GM12878 (cell line): ENCODE measurements around the gene SERINC5. TPM values are rescaled to one million over a fixed set of nuclear protein-coding genes. Genes with fewer than 3 reads are reported as not detected.
A peak's percentile ranks its signal among the peaks of the same experiment; 100 is the strongest.
"Not testable (repeated sequence)": the region's sequence is repeated elsewhere in the genome, so short reads cannot be mapped to it uniquely, and the experiment has no call there.

Source experiments
- ATAC-seq: fragments of 200-7000 bp; cut with Tn5 transposase; 3 replicates; pipeline ENCODE4 v1.9.1; 2020; ENCODE audit warnings: mild to moderate bottlenecking, moderate library complexity
- BruUV-seq: library from RNA; stranded (reverse); fragments of 400-500 nt; replicated peaks from 2 replicates; lab custom pipeline; 2021; lab: Mats Ljungman, UMichigan
- CTCF ChIA-PET: fragments of 300-600 bp; sonication (Branson Sonifier 250); formaldehyde crosslinking; extraction: SDS; loops from one replicate; lab custom pipeline; 2021; ENCODE audit warnings: inconsistent platforms; lab: Yijun Ruan, JAX
- POLR2A ChIA-PET: fragments of 350-600 bp; formaldehyde crosslinking; extraction: SDS; loops from one replicate; lab custom pipeline; 2021; ENCODE audit warnings: inconsistent platforms; lab: Charles Lee
- RAD21 ChIA-PET: fragments of 300-600 bp; sonication (Branson Sonifier 250); formaldehyde crosslinking; loops from one replicate; lab custom pipeline; 2023; ENCODE audit warnings: antibody characterized with exemption; ENCODE audit not compliant: unreplicated experiment; lab: Charles Lee
- SMC1A ChIA-PET: fragments of 300-600 bp; sonication (Branson Sonifier 250); formaldehyde crosslinking; loops from one replicate; lab custom pipeline; 2023; ENCODE audit not compliant: unreplicated experiment, uncharacterized antibody; lab: Charles Lee
- DNase-seq: peaks from one replicate; pipeline ENCODE4 v3.0.0-alpha.2; 2011; ENCODE audit warnings: low read depth, low spot score
- FAIRE-seq: peaks from 3 replicates; lab custom pipeline; 2011; peaks lifted over from hg19 to GRCh38; lab: Jason Lieb, UNC
- H2AFZ ChIP-seq: 2 replicates; pipeline ENCODE4 v1.6.0; 2011; ENCODE audit warnings: low read depth, low read length, control low read depth; ENCODE audit not compliant: control insufficient read depth
- H3K27ac ChIP-seq: 2 replicates; pipeline ENCODE4 v1.5.1; 2011; ENCODE audit warnings: control low read depth; ENCODE audit not compliant: control insufficient read depth, insufficient read depth
- H3K27me3 ChIP-seq, 2 experiments: replicated peaks in 1 of 2; 2 replicates each; pipeline versions ENCODE4 v1.6.0 to v1.6.1; 2011; ENCODE audit warnings: low read length in 1 of 2; ENCODE audit not compliant: control insufficient read depth in 2 of 2, insufficient read depth in 2 of 2
- H3K36me3 ChIP-seq, 2 experiments: 2 replicates each; pipeline ENCODE4 v1.5.1; 2011; ENCODE audit warnings: low read length in 1 of 2; ENCODE audit not compliant: control insufficient read depth in 2 of 2, insufficient read depth in 2 of 2
- H3K4me1 ChIP-seq: 2 replicates; pipeline ENCODE4 v1.6.1; 2011; ENCODE audit warnings: mild to moderate bottlenecking, low read length, moderate library complexity, mixed read lengths; ENCODE audit not compliant: control insufficient read depth, insufficient read depth
- H3K4me2 ChIP-seq: 2 replicates; pipeline ENCODE4 v1.6.0; 2011; ENCODE audit warnings: control low read depth; ENCODE audit not compliant: control insufficient read depth, insufficient read depth
- H3K4me3 ChIP-seq: fragments of 200-600 bp; sonication (generic); 2 replicates; pipeline ENCODE4 v1.5.1; 2016
- H3K79me2 ChIP-seq: 2 replicates; pipeline ENCODE4 v1.6.0; 2011; ENCODE audit warnings: low read length; ENCODE audit not compliant: control insufficient read depth, insufficient read depth
- H3K9ac ChIP-seq: 2 replicates; pipeline ENCODE4 v1.8.0; 2011; ENCODE audit warnings: low read length, control low read depth, mixed read lengths; ENCODE audit not compliant: control insufficient read depth, insufficient read depth
- H3K9me3 ChIP-seq: replicated peaks from 3 replicates; pipeline ENCODE4 v1.5.1; 2011; ENCODE audit warnings: mild to moderate bottlenecking, low read length; ENCODE audit not compliant: control insufficient read depth, insufficient read depth
- H4K20me1 ChIP-seq: 2 replicates; pipeline ENCODE4 v1.6.0; 2011; ENCODE audit not compliant: control insufficient read depth, insufficient read depth
- EED ChIP-seq: sonication (generic); IDR thresholded peaks from 2 replicates; pipeline ENCODE4 v1.6.1; 2016; ENCODE audit warnings: antibody characterized with exemption, low read depth
- MEF2B ChIP-seq: fragments of 450-650 bp; IDR thresholded peaks from 2 replicates; pipeline ENCODE4 v1.6.1; 2018; ENCODE audit warnings: mild to moderate bottlenecking, moderate library complexity; ENCODE audit not compliant: partially characterized antibody, poor library complexity, severe bottlenecking
- RAD21 ChIP-seq: IDR thresholded peaks from 2 replicates; pipeline ENCODE4 v1.6.1; 2011; ENCODE audit warnings: mild to moderate bottlenecking, low read depth, low read length, moderate library complexity; ENCODE audit not compliant: insufficient read depth
- RUNX3 ChIP-seq: IDR thresholded peaks from 2 replicates; pipeline ENCODE4 v1.6.1; 2012; ENCODE audit warnings: low read length, inconsistent platforms
- WGBS: methylation state at CpG from one replicate; pipeline ENCODE4 v1.1.6; 2016; ENCODE audit warnings: low lambda C conversion rate; ENCODE audit not compliant: insufficient replicate concordance, insufficient coverage; ENCODE audit errors: missing lambda C conversion rate; 5-methylcytosine and 5-hydroxymethylcytosine counted together
- in situ Hi-C: fragments of 300-500 bp; cut with MboI; formaldehyde crosslinking; loops from 9 replicates; pipeline ENCODE4 v1.14.3; 2018; ENCODE audit warnings: mixed read lengths
- intact Hi-C: fragments of 100-400 bp; cut with micrococcal nuclease; formaldehyde crosslinking; loops from one replicate; pipeline ENCODE4 v1.14.2; 2022; ENCODE audit not compliant: unreplicated experiment
- polyA plus RNA-seq, 11 experiments: library from polyadenylated mRNA; depleted of rRNA in 4 of 11; unstranded in 6 of 11; stranded (reverse) in 5 of 11; fragments of >200 nt; fragmentation: Nextera tagmentation in 4 of 11; fragmentation: Illumina TruSeq in 1 of 11; extraction: Ambion mirVana in 4 of 11; extraction: Trizol in 1 of 11; gene quantifications; 1 replicate in 1 of 11; 2 replicates in 10 of 11; pipeline versions ENCODE4 v1.2.1 to v1.2.3, GENCODE V29; 2011 to 2016; ENCODE audit warnings: inconsistent platforms in 2 of 11, missing spikeins in 2 of 11, low read depth in 1 of 11
- total RNA-seq, 4 experiments: library from RNA; depleted of rRNA in 3 of 4; stranded (reverse); fragments of >200 nt in 3 of 4; fragmentation: Illumina TruSeq in 1 of 4; extraction: Trizol in 1 of 4; gene quantifications; 2 replicates each; pipeline versions ENCODE4 v1.2.1 to v1.2.3, GENCODE V29; 2013 to 2021
- TF ChIP-seq, protein P1 (sequence below), 3 experiments: IDR thresholded peaks in 2 of 3; conservative IDR thresholded peaks in 1 of 3; 2 replicates each; pipeline ENCODE4 v1.5.1; 2011; ENCODE audit warnings: low read depth in 3 of 3, low read length in 3 of 3, mild to moderate bottlenecking in 3 of 3, control low read depth in 2 of 3, moderate library complexity in 2 of 3, inconsistent platforms in 1 of 3, mixed read lengths in 1 of 3; ENCODE audit not compliant: control insufficient read depth in 2 of 3, insufficient read depth in 1 of 3; ENCODE audit errors: extremely low read depth in 1 of 3
- TF ChIP-seq, protein P2 (sequence below): fragments of 450-650 bp; IDR thresholded peaks from 2 replicates; pipeline ENCODE4 v1.6.1; 2017; ENCODE audit warnings: mild to moderate bottlenecking, moderate library complexity

Gene SERINC5
- total and polyA plus RNA-seq, 10 of the 15 experiments (the other 5 are each of a cell fraction or from before 2014, with no cell fraction given): 0.66 to 7.0 (median 2.8) TPM

DNA sequence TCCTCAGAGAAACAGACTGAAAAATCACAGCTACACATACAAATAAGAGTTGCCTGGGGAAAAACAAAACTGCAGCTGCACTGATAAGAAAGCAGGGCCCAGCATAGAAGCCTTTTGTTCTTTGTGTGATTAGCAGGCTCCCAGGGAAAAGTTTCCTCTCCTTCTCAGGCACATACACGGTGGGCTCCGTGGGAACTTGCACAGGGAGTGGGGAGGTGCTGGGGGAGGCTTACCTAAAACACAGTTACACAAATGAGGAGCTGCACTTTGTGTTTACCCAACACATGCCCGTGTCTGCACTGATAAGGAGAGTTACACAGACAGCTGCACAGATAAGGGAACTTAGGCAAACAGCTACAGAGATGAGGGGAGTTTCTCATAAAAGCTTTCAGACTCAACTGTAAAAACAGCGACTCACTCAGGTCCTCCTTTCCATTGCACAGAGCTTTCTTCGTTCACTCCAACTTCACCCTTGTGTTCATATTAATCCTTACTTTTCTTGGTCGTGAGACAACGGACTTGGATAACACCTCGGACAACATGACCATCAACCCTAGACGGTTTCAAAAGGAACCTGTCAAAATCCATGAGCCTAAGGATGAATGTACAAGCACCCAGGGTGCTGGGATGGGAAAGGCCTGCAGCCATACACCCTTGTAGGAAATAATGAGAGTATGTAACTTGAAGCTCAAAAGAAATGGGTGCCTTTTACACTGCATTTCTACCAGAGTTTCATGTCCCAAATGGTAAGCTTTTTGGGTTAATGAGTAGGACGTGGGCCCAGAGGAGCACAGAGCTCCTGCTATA, 50.8 kb downstream of the SERINC5 start:
- ChIA-PET SMC1A (interaction anchor here (0.6 to 2.3 kb wide), 12 partner anchors 7 to 113 kb away, joined by 3 to 11 read pairs (median 4); no protein-coding TSS in a partner anchor), POLR2A (interaction anchor here (0.5 to 1.5 kb wide), 5 partner anchors 11 to 100 kb away, joined by 3 to 5 read pairs (median 4); no protein-coding TSS in a partner anchor), RAD21 (interaction anchor here (1.0 to 2.9 kb wide), 8 partner anchors 21 to 113 kb away, joined by 3 to 14 read pairs (median 4); no protein-coding TSS in a partner anchor), CTCF (interaction anchor here (0.6 to 1.7 kb wide), 6 partner anchors 8 to 168 kb away, joined by 3 to 4 read pairs (median 3); no protein-coding TSS in a partner anchor)
- H2AFZ ChIP-seq: no peak overlapping the region
- H3K27ac ChIP-seq: no peak overlapping the region
- H3K4me2 ChIP-seq: no peak overlapping the region
- H3K79me2 ChIP-seq: no peaks in the 10 kb centered on the region
- no peak for ATAC-seq
- no TSS peak for BruUV-seq
- FAIRE-seq: no peak
- H4K20me1 ChIP-seq: no peaks in the 10 kb centered on the region
- no peaks in the 10 kb centered on the region for H3K4me1 ChIP-seq
- intact Hi-C loops: no loop called here
- no peak overlapping the region for H3K9ac ChIP-seq
- no peaks in the 10 kb centered on the region for H3K27me3 ChIP-seq
- no peak for TF ChIP-seq EED
- TF ChIP-seq, protein P1, sequence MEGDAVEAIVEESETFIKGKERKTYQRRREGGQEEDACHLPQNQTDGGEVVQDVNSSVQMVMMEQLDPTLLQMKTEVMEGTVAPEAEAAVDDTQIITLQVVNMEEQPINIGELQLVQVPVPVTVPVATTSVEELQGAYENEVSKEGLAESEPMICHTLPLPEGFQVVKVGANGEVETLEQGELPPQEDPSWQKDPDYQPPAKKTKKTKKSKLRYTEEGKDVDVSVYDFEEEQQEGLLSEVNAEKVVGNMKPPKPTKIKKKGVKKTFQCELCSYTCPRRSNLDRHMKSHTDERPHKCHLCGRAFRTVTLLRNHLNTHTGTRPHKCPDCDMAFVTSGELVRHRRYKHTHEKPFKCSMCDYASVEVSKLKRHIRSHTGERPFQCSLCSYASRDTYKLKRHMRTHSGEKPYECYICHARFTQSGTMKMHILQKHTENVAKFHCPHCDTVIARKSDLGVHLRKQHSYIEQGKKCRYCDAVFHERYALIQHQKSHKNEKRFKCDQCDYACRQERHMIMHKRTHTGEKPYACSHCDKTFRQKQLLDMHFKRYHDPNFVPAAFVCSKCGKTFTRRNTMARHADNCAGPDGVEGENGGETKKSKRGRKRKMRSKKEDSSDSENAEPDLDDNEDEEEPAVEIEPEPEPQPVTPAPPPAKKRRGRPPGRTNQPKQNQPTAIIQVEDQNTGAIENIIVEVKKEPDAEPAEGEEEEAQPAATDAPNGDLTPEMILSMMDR (IDR thresholded peaks at IDR 0.05 in 2 of 3, conservative IDR thresholded peaks at IDR 0.05 in 1 of 3; ENCODE audit: control insufficient read depth in 2 of 3, extremely low read depth in 1 of 3, insufficient read depth in 1 of 3, low read depth in 3 of 3, low read length in 3 of 3): peak in 1 of 3 experiments; percentile 7; a peak in 1 of 6 replicates
- no peak for TF ChIP-seq RUNX3
- TF ChIP-seq RAD21: peak; percentile 25; the same call in 1 of the 2 replicates
- TF ChIP-seq, protein P2, sequence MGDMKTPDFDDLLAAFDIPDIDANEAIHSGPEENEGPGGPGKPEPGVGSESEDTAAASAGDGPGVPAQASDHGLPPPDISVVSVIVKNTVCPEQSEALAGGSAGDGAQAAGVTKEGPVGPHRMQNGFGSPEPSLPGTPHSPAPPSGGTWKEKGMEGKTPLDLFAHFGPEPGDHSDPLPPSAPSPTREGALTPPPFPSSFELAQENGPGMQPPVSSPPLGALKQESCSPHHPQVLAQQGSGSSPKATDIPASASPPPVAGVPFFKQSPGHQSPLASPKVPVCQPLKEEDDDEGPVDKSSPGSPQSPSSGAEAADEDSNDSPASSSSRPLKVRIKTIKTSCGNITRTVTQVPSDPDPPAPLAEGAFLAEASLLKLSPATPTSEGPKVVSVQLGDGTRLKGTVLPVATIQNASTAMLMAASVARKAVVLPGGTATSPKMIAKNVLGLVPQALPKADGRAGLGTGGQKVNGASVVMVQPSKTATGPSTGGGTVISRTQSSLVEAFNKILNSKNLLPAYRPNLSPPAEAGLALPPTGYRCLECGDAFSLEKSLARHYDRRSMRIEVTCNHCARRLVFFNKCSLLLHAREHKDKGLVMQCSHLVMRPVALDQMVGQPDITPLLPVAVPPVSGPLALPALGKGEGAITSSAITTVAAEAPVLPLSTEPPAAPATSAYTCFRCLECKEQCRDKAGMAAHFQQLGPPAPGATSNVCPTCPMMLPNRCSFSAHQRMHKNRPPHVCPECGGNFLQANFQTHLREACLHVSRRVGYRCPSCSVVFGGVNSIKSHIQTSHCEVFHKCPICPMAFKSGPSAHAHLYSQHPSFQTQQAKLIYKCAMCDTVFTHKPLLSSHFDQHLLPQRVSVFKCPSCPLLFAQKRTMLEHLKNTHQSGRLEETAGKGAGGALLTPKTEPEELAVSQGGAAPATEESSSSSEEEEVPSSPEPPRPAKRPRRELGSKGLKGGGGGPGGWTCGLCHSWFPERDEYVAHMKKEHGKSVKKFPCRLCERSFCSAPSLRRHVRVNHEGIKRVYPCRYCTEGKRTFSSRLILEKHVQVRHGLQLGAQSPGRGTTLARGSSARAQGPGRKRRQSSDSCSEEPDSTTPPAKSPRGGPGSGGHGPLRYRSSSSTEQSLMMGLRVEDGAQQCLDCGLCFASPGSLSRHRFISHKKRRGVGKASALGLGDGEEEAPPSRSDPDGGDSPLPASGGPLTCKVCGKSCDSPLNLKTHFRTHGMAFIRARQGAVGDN: peak; percentile 32; the same call in 1 of the 2 replicates
- TF ChIP-seq MEF2B: peak; percentile 17
- in situ Hi-C loops: no loop called here
- no peaks in the 10 kb centered on the region for H3K9me3 ChIP-seq
- H3K36me3 ChIP-seq: no peaks in the 10 kb centered on the region; a peak in 1 of 4 replicates
- 44% methylated on average over 10 of the region's 10 CpGs for WGBS
- no peak for DNase-seq
- no peak overlapping the region for H3K4me3 ChIP-seq

DNA sequence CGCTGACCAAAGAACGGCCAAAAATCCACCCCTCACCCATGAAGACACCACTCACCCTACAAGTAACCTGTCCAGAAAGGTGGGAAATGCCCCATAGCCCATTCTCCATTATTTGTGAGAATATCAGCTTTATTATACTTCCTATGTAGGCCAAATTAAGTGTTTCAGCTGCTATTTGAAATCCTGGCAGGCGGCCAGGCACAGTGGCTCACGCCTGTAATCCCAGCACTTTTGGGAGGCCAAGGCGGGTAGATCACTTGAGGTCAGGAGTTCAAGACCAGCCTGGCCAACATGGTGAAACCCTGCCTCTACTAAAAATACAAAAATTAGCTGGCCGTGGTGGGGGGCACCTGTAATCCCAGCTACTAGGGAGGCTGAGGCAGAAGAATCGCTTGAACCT, 54.1 kb downstream of the SERINC5 start:
- CTCF ChIA-PET, H3K4me1 ChIP-seq, POLR2A ChIA-PET, H3K4me2 ChIP-seq, in situ Hi-C loops, DNase-seq, BruUV-seq, H3K4me3 ChIP-seq, H4K20me1 ChIP-seq, FAIRE-seq, H2AFZ ChIP-seq, SMC1A ChIA-PET, H3K9ac ChIP-seq, RAD21 ChIA-PET, H3K79me2 ChIP-seq, H3K27me3 ChIP-seq, intact Hi-C loops, H3K9me3 ChIP-seq, ATAC-seq, H3K27ac ChIP-seq, H3K36me3 ChIP-seq: not testable (repeated sequence)
- 80% methylated on average over 7 of the region's 7 CpGs for WGBS
